Stomach smooth muscle (tissue), 2 donors: Measurements from ENCODE around the gene PBX2.
A peak's percentile ranks its signal among the peaks of the same experiment; 100 is the strongest.
"Not testable (repeated sequence)": the region's sequence is repeated elsewhere in the genome, so short reads cannot be mapped to it uniquely, and the experiment has no call there.

Source experiments
- H3K27ac ChIP-seq: one replicate; pipeline ENCODE4 v1.7.0; 2013; ENCODE audit warnings: mild to moderate bottlenecking, low read length, inconsistent platforms
- H3K27me3 ChIP-seq, 2 donors: one replicate each; pipeline ENCODE4 v1.7.0; 2013; ENCODE audit warnings: low read length in 2 of 2; ENCODE audit not compliant: insufficient read depth in 2 of 2, control insufficient read depth in 1 of 2
- H3K36me3 ChIP-seq, 2 donors: one replicate each; pipeline ENCODE4 v1.7.0; 2013; ENCODE audit warnings: low read length in 2 of 2; ENCODE audit not compliant: control insufficient read depth in 2 of 2, insufficient read depth in 2 of 2
- H3K4me1 ChIP-seq: one replicate; pipeline ENCODE4 v1.7.0; 2013; ENCODE audit warnings: low read length; ENCODE audit not compliant: control insufficient read depth, insufficient read depth
- H3K4me3 ChIP-seq, 2 donors: one replicate each; pipeline ENCODE4 v1.7.0; 2013; ENCODE audit warnings: low read length in 2 of 2
- H3K9ac ChIP-seq, 2 donors: one replicate each; pipeline ENCODE4 v1.7.0; 2013; ENCODE audit warnings: low read length in 2 of 2, mild to moderate bottlenecking in 1 of 2
- H3K9me3 ChIP-seq, 2 donors: one replicate each; pipeline ENCODE4 v1.7.0; 2013; ENCODE audit warnings: low read length in 2 of 2; ENCODE audit not compliant: control insufficient read depth in 2 of 2
- donor health status: healthy.
- donor health status: Pancreatic carcinoma.

PBX2 gene

GRCh38 chr6:32185681-32186131 is 4.3 kb downstream of the PBX2 start:
- Histone ChIP-seq H3K4me3 (peak overlapping the region in 1 of 2 donors; percentile 3), H3K9ac (peak overlapping the region; percentile 51 to 63), H3K36me3 (peaks cover 23 to 30% of the 10 kb centered on the region in 2 donors), H3K27ac (peak overlapping the region; percentile 79), H3K4me1 (peaks cover 44% of the 10 kb centered on the region)
- H3K9me3 ChIP-seq, H3K27me3 ChIP-seq: not testable (repeated sequence)

DNA sequence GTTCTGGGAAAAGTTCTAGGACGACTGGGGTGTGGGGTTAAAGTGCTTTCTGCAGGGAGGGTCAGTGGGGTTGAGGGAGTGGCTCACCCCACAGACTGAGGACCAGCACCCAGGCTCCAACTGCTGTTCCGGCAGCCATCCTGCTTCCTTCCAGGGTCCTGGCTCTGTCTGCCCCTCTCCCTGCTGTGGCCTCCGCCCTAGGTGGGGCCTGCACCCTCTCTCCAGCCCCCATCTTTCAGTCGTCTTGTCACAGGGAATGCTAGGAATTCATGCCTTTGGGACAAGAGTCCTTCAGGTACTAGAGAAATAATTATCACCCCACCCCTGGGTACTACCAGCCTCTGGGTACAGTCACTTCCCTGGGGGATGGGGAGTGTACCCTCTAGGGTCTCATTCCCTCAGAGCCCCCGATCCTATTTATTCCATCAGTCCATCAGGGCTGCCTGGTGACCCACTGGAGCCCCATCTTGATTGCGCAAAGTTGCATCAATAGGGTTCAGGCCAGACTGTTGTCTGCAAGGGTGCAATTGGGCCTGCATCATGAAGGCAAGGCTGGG is 5.8 kb downstream of the PBX2 start, which contains the start of gene AGER:
TSS of gene AGER (minus strand) at position 170 of the 557 bp plus-strand sequence. CDS start at position 139, 31 bp downstream.
- H3K4me3 ChIP-seq: no peak within 1 kb of the TSS
- H3K27ac ChIP-seq: peak within 1 kb of the TSS; percentile 60
- H3K4me1 ChIP-seq: peaks cover 49% of the 10 kb centered on the region
- H3K9ac ChIP-seq: peak within 1 kb of the TSS; percentile 5 to 22
- H3K9me3 ChIP-seq: no peaks in the 10 kb centered on the region
- no peaks in the 10 kb centered on the region for H3K27me3 ChIP-seq
- H3K36me3 ChIP-seq: peaks cover 26 to 31% of the 10 kb centered on the region in 2 donors

DNA sequence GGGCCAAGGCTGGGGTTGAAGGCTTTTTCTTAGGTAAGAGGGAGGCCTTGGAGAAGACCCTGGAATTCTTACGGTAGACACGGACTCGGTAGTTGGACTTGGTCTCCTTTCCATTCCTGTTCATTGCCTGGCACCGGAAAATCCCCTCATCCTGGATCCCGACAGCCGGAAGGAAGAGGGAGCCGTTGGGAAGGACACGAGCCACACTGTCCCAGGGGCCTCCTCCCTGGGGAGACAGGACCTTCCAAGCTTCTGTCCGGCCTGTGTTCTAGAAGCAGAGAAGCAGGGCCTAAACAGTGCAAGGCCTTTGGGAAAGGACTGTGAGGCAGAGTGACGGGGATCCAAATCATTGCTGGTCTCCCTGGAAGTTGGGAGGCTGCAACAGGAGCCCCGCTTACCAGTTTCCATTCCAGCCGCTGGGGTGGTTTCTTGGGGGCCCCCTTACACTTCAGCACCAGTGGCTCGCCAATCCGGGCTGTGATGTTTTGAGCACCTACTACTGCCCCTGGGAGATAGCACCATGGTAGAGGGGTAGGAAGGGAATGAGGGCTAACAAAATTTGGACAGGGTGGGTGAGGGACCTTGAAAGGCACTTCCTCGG is 6.4 kb downstream of the PBX2 start:
- Histone ChIP-seq H3K4me3 (no peak overlapping the region), H3K9ac (peak overlapping the region; percentile 5 to 22), H3K4me1 (peaks cover 49% of the 10 kb centered on the region), H3K27ac (peak overlapping the region; percentile 60), H3K9me3 (no peaks in the 10 kb centered on the region), H3K36me3 (peaks cover 26 to 31% of the 10 kb centered on the region in 2 donors), H3K27me3 (no peaks in the 10 kb centered on the region)

DNA sequence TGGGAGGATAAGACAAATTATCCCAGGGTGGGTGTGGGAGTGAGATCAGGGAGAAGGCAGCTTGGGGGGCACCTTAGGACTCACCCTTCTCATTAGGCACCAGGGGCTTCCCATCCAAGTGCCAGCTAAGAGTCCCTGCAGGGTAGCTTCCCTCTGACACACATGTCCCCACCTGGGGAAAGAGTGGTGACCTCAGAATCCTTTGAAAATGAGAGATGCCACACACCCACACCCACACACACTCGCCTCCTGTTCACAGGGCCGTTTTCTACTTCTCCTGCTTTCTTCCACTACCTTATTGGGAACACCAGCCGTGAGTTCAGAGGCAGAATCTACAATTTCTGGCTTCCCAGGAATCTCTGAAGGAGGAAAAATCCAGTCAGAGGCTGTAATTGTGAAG is 7.0 kb downstream of the PBX2 start:
- Histone ChIP-seq H3K9me3 (no peaks in the 10 kb centered on the region), H3K36me3 (peaks cover 26 to 31% of the 10 kb centered on the region in 2 donors), H3K4me1 (peaks cover 44% of the 10 kb centered on the region)

GRCh38 chr6:32182555-32182981 is 7.4 kb downstream of the PBX2 start:
- peak overlapping the region; percentile 60 for H3K27ac ChIP-seq
- peaks cover 26 to 27% of the 10 kb centered on the region in 2 donors for H3K36me3 ChIP-seq
- peak overlapping the region in 1 of 2 donors; percentile 36 for H3K9ac ChIP-seq
- no peaks in the 10 kb centered on the region for H3K9me3 ChIP-seq
- peaks cover 43% of the 10 kb centered on the region for H3K4me1 ChIP-seq
- no peak overlapping the region for H3K4me3 ChIP-seq
- no peaks in the 10 kb centered on the region for H3K27me3 ChIP-seq

More for the DNA sequence above, 7.0 kb downstream of the PBX2 start:
- Histone ChIP-seq H3K4me3 (no peak overlapping the region), H3K9ac (no peak overlapping the region), H3K27me3 (no peaks in the 10 kb centered on the region), H3K27ac (peak overlapping the region; percentile 60)

GRCh38 chr6:32181915-32182529 is 8.0 kb downstream of the PBX2 start:
- Histone ChIP-seq H3K4me3 (no peak overlapping the region), H3K27me3 (no peaks in the 10 kb centered on the region), H3K4me1 (peaks cover 45% of the 10 kb centered on the region), H3K36me3 (peaks cover 21 to 25% of the 10 kb centered on the region in 2 donors), H3K9ac (peak overlapping the region in 1 of 2 donors; percentile 36), H3K27ac (no peak overlapping the region), H3K9me3 (no peaks in the 10 kb centered on the region)

GRCh38 chr6:32181148-32181702 is 8.8 kb downstream of the PBX2 start:
- Histone ChIP-seq H3K4me1 (peaks cover 44% of the 10 kb centered on the region), H3K4me3 (no peak overlapping the region)

GRCh38 chr6:32179766-32180405 is 10.1 kb downstream of the PBX2 start:
- Histone ChIP-seq H3K4me1 (peaks cover 50% of the 10 kb centered on the region), H3K36me3 (peaks cover 14 to 20% of the 10 kb centered on the region in 2 donors), H3K27me3 (no peaks in the 10 kb centered on the region), H3K9me3 (no peaks in the 10 kb centered on the region), H3K4me3 (peak overlapping the region in 1 of 2 donors; percentile 8), H3K9ac (peak overlapping the region in 1 of 2 donors; percentile 71), H3K27ac (peak overlapping the region; percentile 18)

More at GRCh38 chr6:32181148-32181702, 8.8 kb downstream of the PBX2 start:
- Histone ChIP-seq H3K27ac (no peak overlapping the region), H3K9ac (no peak overlapping the region), H3K36me3 (peaks cover 14 to 20% of the 10 kb centered on the region in 2 donors), H3K9me3 (no peaks in the 10 kb centered on the region), H3K27me3 (no peaks in the 10 kb centered on the region)

- Histone ChIP-seq H3K4me3 (peak overlapping the region; percentile 83 to 98), H3K9me3 (no peaks in the 10 kb centered on the region), H3K27ac (peak overlapping the region; percentile 93), H3K4me1 (peaks cover 56% of the 10 kb centered on the region), H3K9ac (peak overlapping the region; percentile 71 to 96), H3K36me3 (peaks cover 13 to 20% of the 10 kb centered on the region in 2 donors), H3K27me3 (no peaks in the 10 kb centered on the region)
Measured at GRCh38 chr6:32178547-32179440, 11.2 kb downstream of the PBX2 start.
